ENCODE results near the gene FAM20C.

GRCh38 chr7:297611-298374 lies 105.4 kb downstream of the FAM20C start:
- TF ChIP-seq ZNF239 (tag by site-specific recombination; IDR thresholded peaks at IDR 0.05) (no peak), ZBTB1 (tag by site-specific recombination; IDR thresholded peaks at IDR 0.05) (no peak), CTCF (tag by site-specific recombination; IDR thresholded peaks at IDR 0.05) (no peak), ZNF138 (tag by site-specific recombination; IDR thresholded peaks at IDR 0.05; ENCODE audit: borderline replicate concordance) (no peak), ZNF623 (tag by site-specific recombination; IDR thresholded peaks at IDR 0.05) (no peak), ZBTB26 (tag by site-specific recombination; optimal IDR thresholded peaks at IDR 0.05) (no peak), BCL11A (tag by site-specific recombination; IDR thresholded peaks at IDR 0.05; ENCODE audit: low read depth) (no peak), ZNF518A (tag by site-specific recombination; conservative IDR thresholded peaks at IDR 0.05; ENCODE audit: low read depth) (no peak), MYNN (tag by site-specific recombination; IDR thresholded peaks at IDR 0.05; ENCODE audit: borderline replicate concordance) (no peak), ZNF302 (tag by site-specific recombination; IDR thresholded peaks at IDR 0.05; ENCODE audit: low read depth) (no peak)
